ENCODE measurements around the gene CHST15. TPM values are rescaled to one million over a fixed set of nuclear protein-coding genes. Genes with fewer than 3 reads are reported as not detected.

Gene CHST15
- total and polyA plus RNA-seq, 2 of the 8 experiments (the other 6 are each of a cell fraction or from before 2014, with no cell fraction given), result 8.8 to 9.1 TPM

GRCh38 chr10:124035928-124036558 is 57.4 kb downstream of the CHST15 start:
- no peak for DNase-seq (ENCODE audit: low read depth in 1 of 2, low spot score in 2 of 2)
- H3K27ac ChIP-seq (ENCODE audit: low read depth, low read length), result no peak overlapping the region
- H4K91ac ChIP-seq (replicated peaks; ENCODE audit: insufficient read length, low read length), result no peak overlapping the region
- peaks cover 4 to 19% (median 12%) of the 10 kb centered on the region in 4 experiments for H3K4me1 ChIP-seq (replicated peaks in 1 of 4; ENCODE audit: control insufficient read depth in 3 of 4, insufficient read depth in 4 of 4, low read length in 3 of 4)
- H2AK5ac ChIP-seq (ENCODE audit: low read depth, low read length), result no peak overlapping the region; the same call in 1 of the 2 replicates
- no peak overlapping the region for H3K56ac ChIP-seq (replicated peaks; ENCODE audit: insufficient read length, low read depth, low read length)
- H4K20me1 ChIP-seq (replicated peaks in 1 of 2; ENCODE audit: control insufficient read depth in 1 of 2, insufficient read depth in 2 of 2, low read length in 2 of 2), result no peaks in the 10 kb centered on the region
- no peaks in the 10 kb centered on the region for H3K36me3 ChIP-seq (ENCODE audit: control insufficient read depth in 2 of 4, insufficient read depth in 4 of 4, low read length in 3 of 4)
- H2BK20ac ChIP-seq (ENCODE audit: low read length), result no peak overlapping the region
- H2BK5ac ChIP-seq (ENCODE audit: low read depth, low read length), result no peak overlapping the region
- no peaks in the 10 kb centered on the region for H3K79me2 ChIP-seq (ENCODE audit: control insufficient read depth in 1 of 2, insufficient read depth in 2 of 2, low read length in 2 of 2)
- H3K4me3 ChIP-seq (ENCODE audit: extremely low read depth in 1 of 4, insufficient read depth in 2 of 4, low read depth in 3 of 4, low read length in 4 of 4), result no peak overlapping the region
- H3K27me3 ChIP-seq (replicated peaks in 1 of 4; ENCODE audit: control insufficient read depth in 3 of 4, extremely low read depth in 1 of 4, insufficient read depth in 3 of 4, low read length in 3 of 4), result no peaks in the 10 kb centered on the region
- ChIA-PET POLR2A (ENCODE audit: partially characterized antibody) (no interaction called here), CTCF (ENCODE audit: partially characterized antibody) (interaction anchor here (1.0 to 1.4 kb wide), 4 partner anchors 17 to 92 kb away, joined by 3 to 6 read pairs (median 5); no protein-coding TSS in a partner anchor)
- H4K8ac ChIP-seq (ENCODE audit: extremely low read depth, insufficient read depth, low read length), result no peak overlapping the region
- no peak overlapping the region for H3K4ac ChIP-seq (replicated peaks; ENCODE audit: insufficient read length, low read depth, low read length)
- no peaks in the 10 kb centered on the region for H3K9me3 ChIP-seq (ENCODE audit: insufficient read depth in 2 of 2, low read depth in 1 of 2, low read length in 1 of 2)
- H3K79me1 ChIP-seq (ENCODE audit: low read depth, low read length), result no peaks in the 10 kb centered on the region
- no peak overlapping the region for H2BK15ac ChIP-seq (ENCODE audit: low read length)
- H2BK120ac ChIP-seq (replicated peaks; ENCODE audit: low read depth, low read length), result no peak overlapping the region
- no peak for FAIRE-seq
- H3K9ac ChIP-seq (replicated peaks in 1 of 4; ENCODE audit: extremely low read depth in 1 of 4, low read depth in 3 of 4, low read length in 3 of 4), result no peak overlapping the region
- no peak overlapping the region for H2BK12ac ChIP-seq (ENCODE audit: low read depth, low read length)
- H3K4me2 ChIP-seq (ENCODE audit: insufficient read depth in 1 of 2, low read depth in 2 of 2, low read length in 2 of 2), result no peak overlapping the region
- H3K18ac ChIP-seq (ENCODE audit: extremely low read depth, low read length), result no peak overlapping the region
- H4K5ac ChIP-seq (ENCODE audit: insufficient read length, low read depth, low read length), result no peak overlapping the region
- no peak overlapping the region for H2AFZ ChIP-seq (ENCODE audit: low read length)
- no peak for TF ChIP-seq POLR2A (IDR thresholded peaks at IDR 0.05; ENCODE audit: control extremely low read depth in 1 of 2, low read depth in 2 of 2, low read length in 2 of 2)
- TF ChIP-seq FOSL1 (IDR thresholded peaks at IDR 0.05; ENCODE audit: insufficient read depth, low read depth, low read length), result no peak
- H3K14ac ChIP-seq (ENCODE audit: insufficient read length), result no peak overlapping the region
- 89% methylated on average over 21 of the region's 21 CpGs; no CpG with 5 or more reads in 1 of the 2 experiments for WGBS, 2 experiments (ENCODE audit: extremely low coverage in 1 of 2, insufficient coverage in 1 of 2, insufficient read length in 1 of 2, insufficient replicate concordance in 2 of 2, low coverage in 1 of 2, low lambda C conversion rate in 2 of 2, missing lambda C conversion rate in 1 of 2)
- H3K23me2 ChIP-seq (ENCODE audit: low read depth, low read length), result no peaks in the 10 kb centered on the region
- no peak overlapping the region for H3K23ac ChIP-seq (ENCODE audit: insufficient read length)
